ENCODE measurements around the gene COL9A2. TPM values are rescaled to one million over a fixed set of nuclear protein-coding genes. Genes with fewer than 3 reads are reported as not detected.

The COL9A2 gene
- total RNA-seq, 5 donors from 2014 or later (not counting 1 experiment from before 2014, with no cell fraction given), result 3.5 to 4.6 (median 3.8) TPM

- CTCF ChIA-PET, result interaction anchor here in 1 of 2 donors (0.5 kb wide), 1 partner anchor 89 kb away, joined by 4 read pairs; no protein-coding TSS in a partner anchor
- H3K27ac Mint-ChIP-seq, result peak overlapping the region in 1 of 2 donors; percentile 64
Measured at GRCh38 chr1:40251456-40251855, 65.6 kb downstream of the COL9A2 start.

More at GRCh38 chr1:40251456-40251855, 65.6 kb downstream of the COL9A2 start:
- H3K4me1 Mint-ChIP-seq, result peaks cover 6 to 22% (median 19%) of the 10 kb centered on the region in 3 donors
- POLR2A ChIA-PET, result interaction anchor here (0.5 kb wide), 2 partner anchors 42 to 247 kb away, joined by 5 to 11 read pairs; no protein-coding TSS in a partner anchor
- H3K4me3 Mint-ChIP-seq, result no peak overlapping the region
- WGBS (ENCODE audit: insufficient coverage), result 94% methylated on average over 2 of the region's 4 CpGs
- no peak overlapping the region for H3K27ac ChIP-seq (ENCODE audit: low read length)
- H3K27me3 Mint-ChIP-seq, result no peaks in the 10 kb centered on the region
- H3K4me3 ChIP-seq (ENCODE audit: control insufficient read depth in 1 of 2, extremely low read depth in 1 of 2, low read length in 1 of 2), result no peak overlapping the region
- no peaks in the 10 kb centered on the region for H3K9me3 ChIP-seq
- no peaks in the 10 kb centered on the region for H3K27me3 ChIP-seq (replicated peaks in 1 of 2; ENCODE audit: control insufficient read depth in 2 of 2, extremely low read depth in 1 of 2, insufficient read depth in 2 of 2, low read length in 1 of 2)
- H3K36me3 Mint-ChIP-seq, result peaks cover 4% of the 10 kb centered on the region
- no peak for ATAC-seq (replicated peaks in 1 of 4)
- peaks cover 0 to 4% of the 10 kb centered on the region in 2 donors for H3K36me3 ChIP-seq (ENCODE audit: control insufficient read depth in 2 of 2, extremely low read depth in 1 of 2, insufficient read depth in 1 of 2, low read length in 1 of 2)
- H3K9me3 Mint-ChIP-seq, result no peaks in the 10 kb centered on the region
- DNase-seq, result no peak
- H3K4me1 ChIP-seq (ENCODE audit: control insufficient read depth in 1 of 2, extremely low read depth in 1 of 2, insufficient read depth in 2 of 2, low read length in 2 of 2), result peaks cover 0 to under 1% of the 10 kb centered on the region in 2 experiments

Other genes starting within 250 kb of the COL9A2 start
- 10 to 100 TPM; 44.4 to 72.6 (median 53.1) TPM for gene PPT1, start 220.0 kb downstream of the COL9A2 start, total RNA-seq
- 10 to 100 TPM; 17.5 to 25.1 (median 18.4) TPM for gene RLF, start 155.9 kb downstream of the COL9A2 start, total RNA-seq
- not detected for gene TMCO2, start 69.3 kb downstream of the COL9A2 start, total RNA-seq
- 10 to 100 TPM; 12.4 to 16.9 (median 15.2) TPM for gene ZMPSTE24, start 59.0 kb downstream of the COL9A2 start, total RNA-seq
- gene SMAP2, start 56.4 kb upstream of the COL9A2 start, total RNA-seq, result 100 to 1,000 TPM; 120 to 254 (median 123) TPM
- gene ZFP69B, start 133.2 kb upstream of the COL9A2 start, total RNA-seq, result 10 to 100 TPM in 2 of 5 donors, 1 to 10 TPM in 3; 3.1 to 12.5 (median 7.5) TPM
- gene ZFP69, start 160.0 kb upstream of the COL9A2 start, total RNA-seq, result 1 to 10 TPM; 3.9 to 4.5 (median 4.1) TPM
- gene EXO5, start 191.5 kb upstream of the COL9A2 start, total RNA-seq, result 10 to 100 TPM in 4 of 5 donors, 1 to 10 TPM in 1; 6.9 to 12.1 (median 10.6) TPM
- 1 to 10 TPM; 2.4 to 6.0 (median 4.5) TPM for gene ZNF684, start 214.4 kb upstream of the COL9A2 start, total RNA-seq